HUES48 (cell line): ENCODE measurements around the gene BABAM2.

ENCODE experiments used
- H3K27ac ChIP-seq: one replicate; pipeline ENCODE4 v1.7.0; 2013; ENCODE audit warnings: low read depth, low read length, inconsistent platforms
- H3K27me3 ChIP-seq: 2 replicates; pipeline ENCODE4 v1.6.1; 2013; ENCODE audit warnings: mild to moderate bottlenecking, low read length; ENCODE audit not compliant: control insufficient read depth, insufficient read depth
- H3K36me3 ChIP-seq: 2 replicates; pipeline ENCODE4 v1.6.1; 2013; ENCODE audit warnings: low read length; ENCODE audit not compliant: control insufficient read depth, insufficient read depth
- H3K4me1 ChIP-seq: 2 replicates; pipeline ENCODE4 v1.6.1; 2013; ENCODE audit warnings: mild to moderate bottlenecking, low read length; ENCODE audit not compliant: control insufficient read depth, insufficient read depth
- H3K4me3 ChIP-seq: 2 replicates; pipeline ENCODE4 v1.5.1; 2013; ENCODE audit warnings: mild to moderate bottlenecking, low read depth, low read length
- H3K9ac ChIP-seq: 2 replicates; pipeline ENCODE4 v1.6.1; 2013; ENCODE audit warnings: mild to moderate bottlenecking, low read depth, low read length, moderate library complexity
- H3K9me3 ChIP-seq: 2 replicates; pipeline ENCODE4 v1.6.1; 2013; ENCODE audit warnings: low read length; ENCODE audit not compliant: control insufficient read depth, insufficient read depth

BABAM2 gene

DNA sequence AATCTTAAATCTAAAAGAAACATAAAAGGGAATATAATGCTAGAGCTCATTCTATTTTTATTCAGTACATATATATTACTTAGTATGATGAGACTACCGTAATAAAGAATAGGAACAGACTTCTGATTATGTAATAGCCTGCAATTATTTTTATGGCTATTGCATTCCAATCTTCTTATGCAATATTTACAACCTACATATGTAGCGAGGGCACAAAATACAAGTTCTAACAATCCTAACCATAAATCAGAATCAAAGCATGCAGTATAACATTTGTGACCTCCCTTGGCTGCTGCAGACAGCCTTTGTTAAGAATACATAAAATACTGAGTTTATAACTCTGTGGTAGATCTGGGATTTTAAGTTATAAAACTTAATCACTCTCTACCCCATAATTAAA, 177.6 kb downstream of the BABAM2 start:
- Histone ChIP-seq H3K9me3 (no peaks in the 10 kb centered on the region), H3K4me3 (no peak overlapping the region), H3K4me1 (no peaks in the 10 kb centered on the region), H3K27me3 (no peaks in the 10 kb centered on the region), H3K36me3 (no peaks in the 10 kb centered on the region), H3K9ac (no peak overlapping the region), H3K27ac (no peak overlapping the region)

DNA sequence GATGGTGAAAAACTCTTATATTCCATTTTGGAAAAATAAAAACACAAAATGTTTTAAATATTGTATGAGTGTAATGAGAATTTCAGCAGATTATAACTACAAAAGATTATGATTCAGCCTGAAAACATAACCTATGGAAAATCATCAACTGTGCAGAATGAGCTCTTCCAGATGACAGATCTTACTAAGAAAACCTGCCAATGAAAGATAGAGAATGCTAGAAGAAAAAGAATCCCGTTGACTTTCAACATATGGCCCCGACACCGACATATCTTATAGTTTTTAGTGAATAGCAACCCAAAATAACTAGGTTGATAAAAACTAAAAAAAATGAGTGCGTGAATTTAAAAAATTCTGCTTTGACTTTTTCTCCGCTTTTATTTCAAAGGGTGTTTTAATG, 178.0 kb downstream of the BABAM2 start:
- H3K9me3 ChIP-seq = no peaks in the 10 kb centered on the region
- no peaks in the 10 kb centered on the region for H3K27me3 ChIP-seq
- H3K4me3 ChIP-seq = no peak overlapping the region
- no peak overlapping the region for H3K9ac ChIP-seq
- H3K27ac ChIP-seq = no peak overlapping the region
- H3K4me1 ChIP-seq = no peaks in the 10 kb centered on the region
- no peaks in the 10 kb centered on the region for H3K36me3 ChIP-seq

DNA sequence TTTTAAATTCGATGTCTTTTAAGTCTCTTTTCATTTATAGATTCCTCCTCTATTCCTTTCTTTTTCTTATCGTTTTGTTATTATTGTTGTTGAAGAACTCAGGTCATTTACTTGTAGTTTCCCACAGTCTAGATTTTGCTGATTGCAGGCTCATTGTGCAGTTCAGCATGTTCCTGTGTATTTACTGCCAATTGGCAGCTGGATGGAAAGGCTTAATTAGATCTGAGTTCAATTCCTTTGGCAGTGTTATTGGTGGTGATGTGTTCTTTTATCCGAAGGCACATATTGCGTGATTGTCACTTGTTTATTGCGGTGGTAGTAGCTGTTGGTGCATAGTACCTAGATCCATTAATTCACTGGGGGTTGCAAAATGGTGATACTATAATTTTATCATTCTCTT, 180.7 kb downstream of the BABAM2 start:
- Histone ChIP-seq H3K9me3 (no peaks in the 10 kb centered on the region), H3K9ac (no peak overlapping the region), H3K27ac (no peak overlapping the region), H3K36me3 (no peaks in the 10 kb centered on the region), H3K27me3 (no peaks in the 10 kb centered on the region), H3K4me1 (no peaks in the 10 kb centered on the region), H3K4me3 (no peak overlapping the region)

DNA sequence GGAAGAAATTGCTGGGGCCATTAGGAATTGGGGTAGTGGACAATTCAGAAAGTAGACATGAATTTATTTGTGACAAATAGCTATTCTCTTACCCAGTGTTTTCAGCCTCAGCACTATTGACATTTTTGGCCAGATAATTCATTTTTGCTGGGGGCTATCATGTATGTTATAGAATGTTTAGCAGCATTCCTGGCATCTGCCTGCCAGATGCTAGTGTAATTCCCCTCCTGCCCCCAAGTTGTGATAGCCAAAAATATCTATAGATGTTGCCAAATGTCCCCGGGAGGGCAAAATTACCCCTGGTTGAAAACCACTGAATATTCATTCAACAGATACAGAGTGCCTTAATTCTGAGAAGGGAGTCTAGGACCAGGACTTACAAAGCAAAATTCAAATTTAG, 183.6 kb downstream of the BABAM2 start:
- Histone ChIP-seq H3K27ac (no peak overlapping the region), H3K4me3 (no peak overlapping the region), H3K27me3 (no peaks in the 10 kb centered on the region), H3K4me1 (no peaks in the 10 kb centered on the region), H3K9me3 (no peaks in the 10 kb centered on the region), H3K36me3 (no peaks in the 10 kb centered on the region), H3K9ac (no peak overlapping the region)

DNA sequence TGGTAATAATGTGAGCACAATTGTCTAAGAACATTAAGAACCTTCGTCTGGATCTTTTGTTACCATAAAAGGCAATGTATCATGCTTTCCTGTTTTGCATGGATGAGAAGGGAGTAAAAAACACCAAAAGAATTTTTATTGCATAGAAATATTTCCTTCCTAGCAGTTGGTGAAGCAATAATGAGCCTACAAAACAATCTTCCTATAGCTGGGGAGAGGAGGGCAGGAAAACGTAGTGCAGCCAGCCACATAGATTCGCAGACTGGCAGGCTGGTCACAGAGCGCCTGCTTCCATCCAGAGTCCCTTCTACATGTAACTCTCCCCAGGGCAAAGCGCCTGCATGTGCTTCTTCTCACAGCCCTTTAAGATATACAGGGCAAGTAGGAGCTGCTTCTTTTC, 190.4 kb downstream of the BABAM2 start:
- Histone ChIP-seq H3K9ac (no peak overlapping the region), H3K4me3 (no peak overlapping the region), H3K27me3 (no peaks in the 10 kb centered on the region), H3K36me3 (no peaks in the 10 kb centered on the region), H3K27ac (no peak overlapping the region), H3K9me3 (no peaks in the 10 kb centered on the region), H3K4me1 (peaks cover 10% of the 10 kb centered on the region; the same call in 1 of the 2 replicates)

DNA sequence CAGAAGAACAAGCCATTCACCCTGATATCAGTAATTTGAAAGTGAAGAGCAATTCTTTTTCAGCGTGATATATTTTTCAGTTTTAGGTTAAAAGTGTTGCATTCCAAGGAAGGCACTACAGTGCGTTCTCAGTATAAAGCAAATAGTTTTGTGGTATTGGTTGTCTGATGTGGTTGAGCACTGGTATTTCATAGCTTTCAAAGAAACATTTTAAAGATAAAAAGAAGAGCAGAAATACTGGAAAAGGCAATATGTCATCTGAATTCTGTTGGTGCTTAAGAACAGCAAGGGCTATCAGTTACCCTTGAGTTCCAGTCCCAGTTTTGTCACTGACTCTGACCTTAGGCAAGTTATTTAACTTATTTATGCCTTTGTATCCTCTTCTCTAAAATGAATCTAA, 191.6 kb downstream of the BABAM2 start:
- no peaks in the 10 kb centered on the region for H3K27me3 ChIP-seq
- no peak overlapping the region for H3K27ac ChIP-seq
- H3K36me3 ChIP-seq = no peaks in the 10 kb centered on the region
- H3K9ac ChIP-seq = no peak overlapping the region
- no peaks in the 10 kb centered on the region for H3K9me3 ChIP-seq
- H3K4me1 ChIP-seq = peaks cover 10% of the 10 kb centered on the region; the same call in 1 of the 2 replicates
- H3K4me3 ChIP-seq = no peak overlapping the region

DNA sequence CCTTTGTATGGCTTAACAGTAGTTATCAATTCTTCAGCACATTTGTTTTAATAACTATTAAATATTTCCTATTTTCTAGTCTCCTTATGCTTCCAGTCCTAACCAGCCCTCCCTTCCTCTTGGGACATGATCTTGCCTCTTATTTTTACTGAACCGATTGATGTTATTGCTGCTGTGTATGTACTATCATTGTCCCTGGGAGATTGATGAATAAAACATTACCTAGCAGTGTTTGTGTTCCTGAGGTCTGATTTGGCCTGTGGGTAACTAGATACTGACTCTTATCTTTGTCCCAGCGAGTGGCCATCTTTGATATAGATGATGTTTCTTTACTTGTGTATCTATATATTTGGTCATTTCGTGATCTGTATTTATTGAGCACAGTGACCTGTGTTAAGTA, 192.9 kb downstream of the BABAM2 start:
- Histone ChIP-seq H3K9ac (no peak overlapping the region), H3K27me3 (no peaks in the 10 kb centered on the region), H3K36me3 (no peaks in the 10 kb centered on the region), H3K4me3 (no peak overlapping the region), H3K27ac (no peak overlapping the region), H3K4me1 (peaks cover 10% of the 10 kb centered on the region; the same call in 1 of the 2 replicates), H3K9me3 (no peaks in the 10 kb centered on the region)

DNA sequence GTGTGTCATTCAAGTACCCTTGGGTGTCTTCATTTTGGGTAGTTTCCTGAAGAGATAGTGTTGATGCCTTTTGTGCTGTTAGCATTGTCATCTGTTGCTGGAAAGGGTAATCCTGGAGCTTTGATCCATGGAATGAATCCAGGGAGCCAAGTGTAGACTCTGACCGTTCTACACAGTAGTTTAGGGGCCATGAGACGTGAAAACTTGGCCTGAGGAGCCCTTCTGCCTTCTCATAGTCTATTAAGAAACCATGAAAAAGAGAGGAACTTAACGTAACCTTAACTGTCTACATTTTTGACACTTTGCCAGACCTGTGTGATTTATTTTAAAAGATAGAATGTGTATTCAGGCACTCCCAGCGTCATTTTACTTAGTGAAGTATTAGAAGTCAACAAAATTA, 194.0 kb downstream of the BABAM2 start:
- H3K9me3 ChIP-seq = no peaks in the 10 kb centered on the region
- no peaks in the 10 kb centered on the region for H3K27me3 ChIP-seq
- no peak overlapping the region for H3K9ac ChIP-seq
- H3K4me3 ChIP-seq = no peak overlapping the region
- no peak overlapping the region for H3K27ac ChIP-seq
- H3K4me1 ChIP-seq = peaks cover 10% of the 10 kb centered on the region; the same call in 1 of the 2 replicates
- no peaks in the 10 kb centered on the region for H3K36me3 ChIP-seq

DNA sequence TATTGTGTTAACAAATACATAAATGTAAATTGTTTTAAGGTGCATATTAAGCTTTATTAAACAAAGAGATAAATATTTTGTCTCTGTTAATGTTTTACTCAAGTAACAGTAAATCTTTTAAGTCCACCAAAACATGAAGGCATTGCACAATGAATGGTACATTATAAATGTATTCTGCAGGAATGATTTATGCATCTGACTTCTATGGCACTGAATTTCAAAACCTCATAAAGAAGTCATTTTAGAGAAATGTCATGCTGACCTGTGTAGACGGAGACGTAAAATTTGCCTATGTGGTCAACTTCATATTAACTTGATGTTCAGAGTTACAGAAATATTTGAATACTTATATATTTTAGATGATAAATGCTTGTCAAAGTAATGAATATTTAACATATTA, 194.7 kb downstream of the BABAM2 start:
- Histone ChIP-seq H3K27me3 (no peaks in the 10 kb centered on the region), H3K36me3 (no peaks in the 10 kb centered on the region), H3K27ac (no peak overlapping the region), H3K9me3 (no peaks in the 10 kb centered on the region), H3K4me3 (no peak overlapping the region), H3K9ac (no peak overlapping the region), H3K4me1 (peaks cover 10% of the 10 kb centered on the region; the same call in 1 of the 2 replicates)

DNA sequence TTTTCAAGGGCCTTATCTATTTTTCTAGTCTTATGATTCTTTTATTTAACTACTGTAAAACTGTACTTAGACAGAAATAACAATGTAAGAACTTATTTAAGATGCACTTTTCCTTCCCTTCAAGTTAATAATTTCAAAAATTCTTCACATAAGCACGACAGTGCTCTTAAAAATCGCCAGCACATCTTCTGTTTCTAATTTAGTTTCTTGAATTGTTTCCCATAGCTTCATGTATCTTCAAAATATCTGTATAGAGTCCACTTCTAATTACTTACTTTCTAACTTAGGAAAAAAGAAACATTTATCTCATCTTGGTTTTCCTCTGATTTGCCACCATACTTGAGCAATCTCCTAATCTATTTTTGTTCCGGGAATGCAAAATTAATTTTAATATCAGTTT, 196.1 kb downstream of the BABAM2 start:
- no peaks in the 10 kb centered on the region for H3K27me3 ChIP-seq
- no peak overlapping the region for H3K9ac ChIP-seq
- no peak overlapping the region for H3K4me3 ChIP-seq
- no peak overlapping the region for H3K27ac ChIP-seq
- H3K36me3 ChIP-seq = no peaks in the 10 kb centered on the region
- H3K4me1 ChIP-seq = no peaks in the 10 kb centered on the region
- no peaks in the 10 kb centered on the region for H3K9me3 ChIP-seq

DNA sequence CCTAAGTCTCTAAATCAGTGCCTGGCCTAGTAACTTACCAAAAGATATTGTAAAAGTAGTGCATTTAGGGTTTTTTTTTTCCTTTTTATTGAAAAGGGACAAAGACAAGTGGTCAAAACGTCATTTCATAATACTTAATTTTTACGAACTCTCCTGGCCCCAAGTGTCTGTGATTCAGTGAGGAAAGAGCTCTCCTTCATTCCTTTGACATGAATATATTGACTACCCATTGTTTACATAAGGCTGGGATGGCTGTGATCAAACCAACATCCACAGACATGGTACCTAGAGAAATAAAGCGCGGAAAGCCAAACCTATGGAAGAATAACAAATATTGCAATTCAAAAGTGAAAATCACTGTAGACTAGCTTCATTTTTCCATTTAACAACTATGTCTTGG, 198.4 kb downstream of the BABAM2 start:
- no peak overlapping the region for H3K27ac ChIP-seq
- no peak overlapping the region for H3K9ac ChIP-seq
- no peak overlapping the region for H3K4me3 ChIP-seq
- no peaks in the 10 kb centered on the region for H3K27me3 ChIP-seq
- no peaks in the 10 kb centered on the region for H3K9me3 ChIP-seq
- no peaks in the 10 kb centered on the region for H3K4me1 ChIP-seq
- no peaks in the 10 kb centered on the region for H3K36me3 ChIP-seq

DNA sequence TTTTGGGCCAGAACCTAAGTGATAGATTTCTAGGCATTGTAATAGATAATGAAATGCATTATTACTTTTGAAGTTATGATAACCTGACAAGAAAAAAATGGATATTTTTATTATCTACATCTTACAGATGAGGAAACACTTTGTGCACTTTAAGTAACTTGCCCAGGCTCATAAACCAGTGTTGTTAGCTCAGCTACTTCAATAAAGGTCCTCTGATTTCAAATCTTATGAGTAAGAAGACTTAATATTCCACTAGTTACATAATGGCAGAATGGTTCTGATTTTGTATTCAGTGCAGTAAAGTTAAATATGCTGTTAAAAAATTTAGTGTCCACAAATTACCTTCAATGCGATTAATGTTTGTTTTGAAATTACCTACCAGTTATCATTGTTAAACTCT, 199.0 kb downstream of the BABAM2 start:
- Histone ChIP-seq H3K9me3 (no peaks in the 10 kb centered on the region), H3K27ac (no peak overlapping the region), H3K9ac (no peak overlapping the region), H3K4me1 (no peaks in the 10 kb centered on the region), H3K27me3 (no peaks in the 10 kb centered on the region), H3K36me3 (no peaks in the 10 kb centered on the region), H3K4me3 (no peak overlapping the region)
